GM12878 (cell line): Measurements from ENCODE around the gene ADAMTSL3. TPM values are rescaled to one million over a fixed set of nuclear protein-coding genes. Genes with fewer than 3 reads are reported as not detected.

Source experiments
- ATAC-seq: fragments of 200-7000 bp; cut with Tn5 transposase; 3 replicates; pipeline ENCODE4 v1.9.1; 2020; ENCODE audit warnings: mild to moderate bottlenecking, moderate library complexity
- BruUV-seq: library from RNA; stranded (reverse); fragments of 400-500 nt; replicated peaks from 2 replicates; lab custom pipeline; 2021; lab: Mats Ljungman, UMichigan
- CTCF ChIA-PET: fragments of 300-600 bp; sonication (Branson Sonifier 250); formaldehyde crosslinking; extraction: SDS; loops from one replicate; lab custom pipeline; 2021; ENCODE audit warnings: inconsistent platforms; lab: Yijun Ruan, JAX
- POLR2A ChIA-PET: fragments of 350-600 bp; formaldehyde crosslinking; extraction: SDS; loops from one replicate; lab custom pipeline; 2021; ENCODE audit warnings: inconsistent platforms; lab: Charles Lee
- RAD21 ChIA-PET: fragments of 300-600 bp; sonication (Branson Sonifier 250); formaldehyde crosslinking; loops from one replicate; lab custom pipeline; 2023; ENCODE audit warnings: antibody characterized with exemption; ENCODE audit not compliant: unreplicated experiment; lab: Charles Lee
- SMC1A ChIA-PET: fragments of 300-600 bp; sonication (Branson Sonifier 250); formaldehyde crosslinking; loops from one replicate; lab custom pipeline; 2023; ENCODE audit not compliant: unreplicated experiment, uncharacterized antibody; lab: Charles Lee
- DNase-seq: peaks from one replicate; pipeline ENCODE4 v3.0.0-alpha.2; 2011; ENCODE audit warnings: low read depth, low spot score
- FAIRE-seq: peaks from 3 replicates; lab custom pipeline; 2011; peaks lifted over from hg19 to GRCh38; lab: Jason Lieb, UNC
- H2AFZ ChIP-seq: 2 replicates; pipeline ENCODE4 v1.6.0; 2011; ENCODE audit warnings: low read depth, low read length, control low read depth; ENCODE audit not compliant: control insufficient read depth
- H3K27ac ChIP-seq: 2 replicates; pipeline ENCODE4 v1.5.1; 2011; ENCODE audit warnings: control low read depth; ENCODE audit not compliant: control insufficient read depth, insufficient read depth
- H3K27me3 ChIP-seq, 2 experiments: replicated peaks in 1 of 2; 2 replicates each; pipeline versions ENCODE4 v1.6.0 to v1.6.1; 2011; ENCODE audit warnings: low read length in 1 of 2; ENCODE audit not compliant: control insufficient read depth in 2 of 2, insufficient read depth in 2 of 2
- H3K36me3 ChIP-seq, 2 experiments: 2 replicates each; pipeline ENCODE4 v1.5.1; 2011; ENCODE audit warnings: low read length in 1 of 2; ENCODE audit not compliant: control insufficient read depth in 2 of 2, insufficient read depth in 2 of 2
- H3K4me1 ChIP-seq: 2 replicates; pipeline ENCODE4 v1.6.1; 2011; ENCODE audit warnings: mild to moderate bottlenecking, low read length, moderate library complexity, mixed read lengths; ENCODE audit not compliant: control insufficient read depth, insufficient read depth
- H3K4me2 ChIP-seq: 2 replicates; pipeline ENCODE4 v1.6.0; 2011; ENCODE audit warnings: control low read depth; ENCODE audit not compliant: control insufficient read depth, insufficient read depth
- H3K4me3 ChIP-seq: fragments of 200-600 bp; sonication (generic); 2 replicates; pipeline ENCODE4 v1.5.1; 2016
- H3K79me2 ChIP-seq: 2 replicates; pipeline ENCODE4 v1.6.0; 2011; ENCODE audit warnings: low read length; ENCODE audit not compliant: control insufficient read depth, insufficient read depth
- H3K9ac ChIP-seq: 2 replicates; pipeline ENCODE4 v1.8.0; 2011; ENCODE audit warnings: low read length, control low read depth, mixed read lengths; ENCODE audit not compliant: control insufficient read depth, insufficient read depth
- H3K9me3 ChIP-seq: replicated peaks from 3 replicates; pipeline ENCODE4 v1.5.1; 2011; ENCODE audit warnings: mild to moderate bottlenecking, low read length; ENCODE audit not compliant: control insufficient read depth, insufficient read depth
- H4K20me1 ChIP-seq: 2 replicates; pipeline ENCODE4 v1.6.0; 2011; ENCODE audit not compliant: control insufficient read depth, insufficient read depth
- ATF2 ChIP-seq: IDR thresholded peaks from 2 replicates; pipeline ENCODE4 v1.6.1; 2012; ENCODE audit warnings: low read length, inconsistent platforms
- GATAD2B ChIP-seq: fragments of 450-650 bp; conservative IDR thresholded peaks from 2 replicates; pipeline ENCODE4 v1.6.1; 2017; ENCODE audit warnings: low read depth, mild to moderate bottlenecking, moderate library complexity
- MAX ChIP-seq: IDR thresholded peaks from 2 replicates; pipeline ENCODE4 v1.6.1; 2012; ENCODE audit warnings: low read depth, low read length, improper control_type of control experiment
- NFIC ChIP-seq: IDR thresholded peaks from 2 replicates; pipeline ENCODE4 v1.6.1; 2012; ENCODE audit warnings: low read depth, mild to moderate bottlenecking, inconsistent platforms, low read length, moderate library complexity
- RAD21 ChIP-seq: IDR thresholded peaks from 2 replicates; pipeline ENCODE4 v1.6.1; 2011; ENCODE audit warnings: mild to moderate bottlenecking, low read depth, low read length, moderate library complexity; ENCODE audit not compliant: insufficient read depth
- SMARCA5 ChIP-seq: fragments of 450-650 bp; IDR thresholded peaks from 2 replicates; pipeline ENCODE4 v1.6.1; 2017; ENCODE audit warnings: mild to moderate bottlenecking
- ZNF274 ChIP-seq: IDR thresholded peaks from one replicate; pipeline ENCODE4 v1.8.0; 2011; ENCODE audit not compliant: insufficient read length, insufficient read depth
- WGBS: methylation state at CpG from one replicate; pipeline ENCODE4 v1.1.6; 2016; ENCODE audit warnings: low lambda C conversion rate; ENCODE audit not compliant: insufficient replicate concordance, insufficient coverage; ENCODE audit errors: missing lambda C conversion rate; 5-methylcytosine and 5-hydroxymethylcytosine counted together
- in situ Hi-C: fragments of 300-500 bp; cut with MboI; formaldehyde crosslinking; loops from 9 replicates; pipeline ENCODE4 v1.14.3; 2018; ENCODE audit warnings: mixed read lengths
- intact Hi-C: fragments of 100-400 bp; cut with micrococcal nuclease; formaldehyde crosslinking; loops from one replicate; pipeline ENCODE4 v1.14.2; 2022; ENCODE audit not compliant: unreplicated experiment
- polyA plus RNA-seq, 11 experiments: library from polyadenylated mRNA; depleted of rRNA in 4 of 11; unstranded in 6 of 11; stranded (reverse) in 5 of 11; fragments of >200 nt; fragmentation: Nextera tagmentation in 4 of 11; fragmentation: Illumina TruSeq in 1 of 11; extraction: Ambion mirVana in 4 of 11; extraction: Trizol in 1 of 11; gene quantifications; 1 replicate in 1 of 11; 2 replicates in 10 of 11; pipeline versions ENCODE4 v1.2.1 to v1.2.3, GENCODE V29; 2011 to 2016; ENCODE audit warnings: inconsistent platforms in 2 of 11, missing spikeins in 2 of 11, low read depth in 1 of 11
- total RNA-seq, 4 experiments: library from RNA; depleted of rRNA in 3 of 4; stranded (reverse); fragments of >200 nt in 3 of 4; fragmentation: Illumina TruSeq in 1 of 4; extraction: Trizol in 1 of 4; gene quantifications; 2 replicates each; pipeline versions ENCODE4 v1.2.1 to v1.2.3, GENCODE V29; 2013 to 2021
- TF ChIP-seq, protein P1 (sequence below): fragments of 450-650 bp; IDR thresholded peaks from 2 replicates; pipeline ENCODE4 v1.6.1; 2017; ENCODE audit warnings: mild to moderate bottlenecking, low read depth, inconsistent platforms; ENCODE audit not compliant: poor library complexity, severe bottlenecking

ADAMTSL3 gene
- total and polyA plus RNA-seq, 10 of the 15 experiments (the other 5 are each of a cell fraction or from before 2014, with no cell fraction given): 0.01 to 0.28 (median 0.13) TPM

GRCh38 chr15:84001655-84002054, 347.7 kb downstream of the ADAMTSL3 start (continued):
- TF ChIP-seq, protein P1, sequence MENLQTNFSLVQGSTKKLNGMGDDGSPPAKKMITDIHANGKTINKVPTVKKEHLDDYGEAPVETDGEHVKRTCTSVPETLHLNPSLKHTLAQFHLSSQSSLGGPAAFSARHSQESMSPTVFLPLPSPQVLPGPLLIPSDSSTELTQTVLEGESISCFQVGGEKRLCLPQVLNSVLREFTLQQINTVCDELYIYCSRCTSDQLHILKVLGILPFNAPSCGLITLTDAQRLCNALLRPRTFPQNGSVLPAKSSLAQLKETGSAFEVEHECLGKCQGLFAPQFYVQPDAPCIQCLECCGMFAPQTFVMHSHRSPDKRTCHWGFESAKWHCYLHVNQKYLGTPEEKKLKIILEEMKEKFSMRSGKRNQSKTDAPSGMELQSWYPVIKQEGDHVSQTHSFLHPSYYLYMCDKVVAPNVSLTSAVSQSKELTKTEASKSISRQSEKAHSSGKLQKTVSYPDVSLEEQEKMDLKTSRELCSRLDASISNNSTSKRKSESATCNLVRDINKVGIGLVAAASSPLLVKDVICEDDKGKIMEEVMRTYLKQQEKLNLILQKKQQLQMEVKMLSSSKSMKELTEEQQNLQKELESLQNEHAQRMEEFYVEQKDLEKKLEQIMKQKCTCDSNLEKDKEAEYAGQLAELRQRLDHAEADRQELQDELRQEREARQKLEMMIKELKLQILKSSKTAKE: no peak
- TF ChIP-seq ATF2: no peak
- TF ChIP-seq ZNF274: no peak
- TF ChIP-seq, all 136 proteins: peak for 0

DNA sequence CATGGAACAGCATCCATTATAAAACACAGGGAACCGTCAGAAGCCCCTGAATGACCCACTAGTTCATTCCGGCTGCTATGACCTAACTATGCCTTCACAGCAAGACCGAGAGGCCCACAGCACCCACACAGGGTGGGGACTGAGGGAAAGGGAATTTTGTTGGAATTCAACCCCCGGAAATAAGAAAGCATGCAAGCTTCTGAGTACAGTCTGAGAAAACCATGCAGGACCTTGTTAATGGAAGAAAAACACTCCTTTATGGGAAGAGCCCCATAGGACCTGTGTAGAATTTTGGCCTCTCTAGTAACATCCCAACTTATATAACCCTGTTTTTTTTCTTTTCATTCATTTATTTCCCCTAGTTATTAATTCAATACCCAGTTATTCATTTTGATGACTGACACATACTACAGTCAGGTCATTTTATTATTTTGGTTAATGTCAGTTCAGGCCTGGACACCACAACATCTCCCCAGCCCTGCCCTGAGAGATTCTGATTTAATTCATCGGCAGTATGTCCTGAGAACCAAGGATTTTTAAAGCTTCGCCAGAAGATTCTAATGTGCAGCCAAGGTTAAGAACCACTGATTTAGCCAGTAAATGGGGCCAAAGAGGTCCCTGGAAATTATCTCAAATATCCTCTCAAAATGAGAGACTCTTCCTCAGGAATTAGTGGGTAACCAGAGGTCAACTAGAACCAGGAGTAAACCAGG, 350.0 kb downstream of the ADAMTSL3 start:
- DNase-seq: no peak
- no TSS peak for BruUV-seq
- in situ Hi-C loops: no loop called here
- Histone ChIP-seq H3K4me3 (no peak overlapping the region), H3K27me3 (no peaks in the 10 kb centered on the region), H3K9ac (no peak overlapping the region), H4K20me1 (no peaks in the 10 kb centered on the region), H3K4me1 (no peaks in the 10 kb centered on the region), H3K27ac (no peak overlapping the region), H2AFZ (no peak overlapping the region), H3K9me3 (no peaks in the 10 kb centered on the region), H3K36me3 (no peaks in the 10 kb centered on the region), H3K4me2 (no peak overlapping the region), H3K79me2 (no peaks in the 10 kb centered on the region)
- intact Hi-C loops: no loop called here
- ChIA-PET RAD21 (no interaction called here), CTCF (no interaction called here), POLR2A (no interaction called here), SMC1A (interaction anchor here (0.9 kb wide), 1 partner anchor 12 kb away, joined by 4 read pairs; no protein-coding TSS in a partner anchor)
- no peak for TF ChIP-seq RAD21
- TF ChIP-seq MAX: no peak
- TF ChIP-seq GATAD2B: no peak
- TF ChIP-seq NFIC: no peak
- TF ChIP-seq SMARCA5: no peak
- 49% methylated on average over 6 of the region's 6 CpGs for WGBS
- ATAC-seq: no peak
- no peak for FAIRE-seq
